CD14-positive monocyte (primary cell): Measurements from ENCODE around the gene FGFR2. TPM values are rescaled to one million over a fixed set of nuclear protein-coding genes. Genes with fewer than 3 reads are reported as not detected.

Experiments used
- DNase-seq, 3 donors: peaks; one replicate each; pipeline ENCODE4 v3.0.0-alpha.2; 2011 to 2022
- H2AFZ ChIP-seq: 2 replicates; pipeline ENCODE4 v1.6.0; 2012; ENCODE audit warnings: mild to moderate bottlenecking, low read depth, low read length, inconsistent platforms; ENCODE audit not compliant: insufficient read depth, poor library complexity, severe bottlenecking
- H3K27ac ChIP-seq, 2 donors: 1 replicate in 1 of 2; 2 replicates in 1 of 2; pipeline ENCODE4 v1.5.1; 2012 to 2013; ENCODE audit warnings: low read length in 2 of 2, control low read depth in 1 of 2, inconsistent platforms in 1 of 2, low read depth in 1 of 2, mild to moderate bottlenecking in 1 of 2
- H3K27me3 ChIP-seq, 2 donors: one replicate each; pipeline versions ENCODE4 v1.6.0 to v1.6.1; 2011 to 2013; ENCODE audit warnings: low read length in 2 of 2; ENCODE audit not compliant: control insufficient read depth in 2 of 2, insufficient read depth in 2 of 2
- H3K36me3 ChIP-seq, 2 donors: replicated peaks in 1 of 2; 1 replicate in 1 of 2; 2 replicates in 1 of 2; pipeline versions ENCODE4 v1.5.1 to v1.6.1; 2012 to 2013; ENCODE audit warnings: low read length in 2 of 2, control low read depth in 1 of 2, inconsistent platforms in 1 of 2, mild to moderate bottlenecking in 1 of 2; ENCODE audit not compliant: insufficient read depth in 2 of 2, control insufficient read depth in 1 of 2
- H3K4me1 ChIP-seq, 2 donors: 1 replicate in 1 of 2; 2 replicates in 1 of 2; pipeline versions ENCODE4 v1.5.1 to v1.6.1; 2012 to 2013; ENCODE audit warnings: low read length in 2 of 2, control low read depth in 1 of 2, inconsistent platforms in 1 of 2, mild to moderate bottlenecking in 1 of 2, moderate library complexity in 1 of 2; ENCODE audit not compliant: insufficient read depth in 2 of 2, control insufficient read depth in 1 of 2
- H3K4me2 ChIP-seq: replicated peaks from 2 replicates; pipeline ENCODE3; 2012; ENCODE audit warnings: low read length, moderate library complexity, mild to moderate bottlenecking; ENCODE audit not compliant: poor library complexity, severe bottlenecking; ENCODE audit errors: extremely low read depth
- H3K4me3 ChIP-seq, 3 experiments: fragments of 200-600 bp in 1 of 3; sonication (generic) in 1 of 3; replicated peaks in 1 of 3; 1 replicate in 2 of 3; 2 replicates in 1 of 3; pipeline ENCODE4 v1.5.1; 2011 to 2013; ENCODE audit warnings: low read length in 3 of 3, mild to moderate bottlenecking in 3 of 3, control low read depth in 2 of 3, low read depth in 2 of 3, inconsistent platforms in 1 of 3, moderate library complexity in 1 of 3
- H3K79me2 ChIP-seq: 2 replicates; pipeline ENCODE4 v1.6.0; 2012; ENCODE audit warnings: mild to moderate bottlenecking, control low read depth, inconsistent platforms, low read length, moderate library complexity; ENCODE audit not compliant: insufficient read depth
- H3K9ac ChIP-seq: 2 replicates; pipeline ENCODE4 v1.6.0; 2017; ENCODE audit warnings: low read length, mild to moderate bottlenecking; ENCODE audit not compliant: insufficient read depth, poor library complexity, severe bottlenecking
- H3K9me3 ChIP-seq, 2 donors: replicated peaks in 1 of 2; 1 replicate in 1 of 2; 2 replicates in 1 of 2; pipeline versions ENCODE4 v1.5.1 to v1.6.1; 2012 to 2013; ENCODE audit warnings: low read length in 2 of 2, control low read depth in 1 of 2; ENCODE audit not compliant: control insufficient read depth in 1 of 2, insufficient read depth in 1 of 2
- H4K20me1 ChIP-seq: 2 replicates; pipeline ENCODE4 v1.6.0; 2012; ENCODE audit warnings: mild to moderate bottlenecking, low read length, control low read depth, moderate library complexity; ENCODE audit not compliant: insufficient read depth
- H3K27ac Mint-ChIP-seq, 7 donors: one replicate each; pipeline ENCODE4 v1.8.0; 2020; ENCODE audit warnings: mild to moderate bottlenecking in 7 of 7, mixed read lengths in 7 of 7, moderate library complexity in 6 of 7, inconsistent platforms in 2 of 7
- H3K27me3 Mint-ChIP-seq, 3 donors: one replicate each; pipeline ENCODE4 v1.8.0; 2021 to 2022; ENCODE audit warnings: low read depth in 3 of 3, mild to moderate bottlenecking in 3 of 3, mixed read lengths in 3 of 3, moderate library complexity in 3 of 3, inconsistent platforms in 1 of 3
- H3K36me3 Mint-ChIP-seq, 2 donors: one replicate each; pipeline ENCODE4 v1.8.0; 2020; ENCODE audit warnings: mixed read lengths in 2 of 2, inconsistent platforms in 1 of 2, mild to moderate bottlenecking in 1 of 2
- H3K4me1 Mint-ChIP-seq: one replicate; pipeline ENCODE4 v1.8.0; 2020; ENCODE audit warnings: mild to moderate bottlenecking, mixed read lengths
- H3K4me3 Mint-ChIP-seq, 2 donors: one replicate each; pipeline ENCODE4 v1.8.0; 2020; ENCODE audit warnings: mild to moderate bottlenecking in 2 of 2, mixed read lengths in 2 of 2, moderate library complexity in 1 of 2
- H3K9me3 Mint-ChIP-seq, 7 donors: one replicate each; pipeline ENCODE4 v1.8.0; 2020 to 2022; ENCODE audit warnings: mixed read lengths in 7 of 7, mild to moderate bottlenecking in 6 of 7, moderate library complexity in 6 of 7, inconsistent platforms in 2 of 7
- CTCF ChIP-seq: fragments of 200-600 bp; IDR thresholded peaks from one replicate; pipeline ENCODE4 v1.8.0; 2022; ENCODE audit warnings: antibody characterized with exemption, mild to moderate bottlenecking
- WGBS: methylation state at CpG from one replicate; pipeline ENCODE4 v1.1.5; 2013; ENCODE audit warnings: missing lambda C conversion rate; ENCODE audit not compliant: insufficient coverage; 5-methylcytosine and 5-hydroxymethylcytosine counted together
- intact Hi-C, 2 donors: fragments of 100-400 bp; cut with micrococcal nuclease; formaldehyde crosslinking; loops; one replicate each; pipeline versions ENCODE4 v1.15.0 to v1.15.1; 2023
- polyA plus RNA-seq, 3 donors: library from polyadenylated mRNA; depleted of rRNA in 1 of 3; unstranded in 2 of 3; stranded (reverse) in 1 of 3; fragments of 300-500 nt in 2 of 3; fragments of >200 nt in 1 of 3; fragmentation: Illumina TruSeq in 2 of 3; gene quantifications; 1 replicate in 2 of 3; 2 replicates in 1 of 3; pipeline ENCODE4 v1.2.3, GENCODE V29; 2012 to 2021

Gene FGFR2
- polyA plus RNA-seq, 3 donors, result not detected

DNA sequence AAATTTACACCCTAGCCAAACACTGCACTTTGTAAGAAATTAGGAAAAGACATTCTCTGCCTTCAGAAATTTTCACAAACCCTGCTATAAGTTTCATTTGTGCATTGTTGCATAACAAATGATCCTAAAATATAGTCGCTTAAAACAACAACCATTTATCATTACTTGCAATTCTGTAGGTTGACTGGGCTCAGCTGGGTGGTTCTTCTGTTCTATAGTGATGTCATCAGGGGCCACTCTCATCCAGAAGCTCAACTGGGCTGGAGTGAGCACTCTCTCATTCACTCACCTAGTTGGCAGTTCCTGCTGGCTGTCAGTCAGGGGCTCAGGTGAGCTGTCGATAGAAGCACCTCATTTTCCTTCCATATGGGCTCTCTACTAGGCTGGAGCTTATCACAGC, 20.7 kb upstream of the FGFR2 start:
- Histone ChIP-seq H3K4me1 (no peaks in the 10 kb centered on the region), H4K20me1 (no peaks in the 10 kb centered on the region), H3K9ac (no peak overlapping the region), H3K4me3 (no peak overlapping the region), H3K36me3 (no peaks in the 10 kb centered on the region), H3K9me3 (peaks cover 0 to 10% of the 10 kb centered on the region in 2 donors), H3K79me2 (no peaks in the 10 kb centered on the region), H3K27ac (no peak overlapping the region), H2AFZ (no peak overlapping the region), H3K4me2 (no peak overlapping the region), H3K27me3 (no peaks in the 10 kb centered on the region)
- no peak for DNase-seq
- no peak overlapping the region for H3K27ac Mint-ChIP-seq
- no peaks in the 10 kb centered on the region for H3K36me3 Mint-ChIP-seq
- H3K27me3 Mint-ChIP-seq, result peaks cover 0 to 4% (median 0%) of the 10 kb centered on the region in 3 donors
- 100% methylated on average over 1 of the region's 2 CpGs for WGBS
- no peak for TF ChIP-seq CTCF
- no peaks in the 10 kb centered on the region for H3K4me1 Mint-ChIP-seq
- H3K9me3 Mint-ChIP-seq, result peaks cover 0 to 25% (median 3%) of the 10 kb centered on the region in 7 donors
- intact Hi-C loops, result no loop called here
- no peak overlapping the region for H3K4me3 Mint-ChIP-seq

DNA sequence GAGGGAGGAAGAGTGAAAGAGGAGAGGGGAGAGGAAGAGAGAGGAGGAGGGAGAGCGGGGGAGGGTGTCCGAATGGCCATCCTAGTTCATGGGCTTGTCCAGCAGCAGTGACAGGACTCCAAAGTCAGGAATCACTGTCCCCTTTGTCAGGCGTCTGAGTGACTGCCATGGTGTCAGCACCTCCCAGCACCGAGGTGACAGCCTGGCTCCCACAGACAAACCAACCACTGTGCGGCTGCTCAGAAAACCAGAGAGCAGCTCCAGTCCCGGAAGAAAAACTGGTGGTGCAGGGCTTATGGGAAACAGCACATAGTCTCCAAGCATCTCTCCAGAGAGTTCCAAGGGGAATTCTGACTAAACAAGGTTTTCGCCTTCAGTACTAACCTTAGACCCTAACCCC, 18.9 kb upstream of the FGFR2 start:
- no peaks in the 10 kb centered on the region for H3K27me3 ChIP-seq
- peaks cover 0 to 10% of the 10 kb centered on the region in 2 donors for H3K9me3 ChIP-seq
- intact Hi-C loops, result no loop called here
- no peaks in the 10 kb centered on the region for H3K79me2 ChIP-seq
- no peaks in the 10 kb centered on the region for H3K36me3 Mint-ChIP-seq
- peaks cover 0 to 5% (median 1%) of the 10 kb centered on the region in 3 donors for H3K27me3 Mint-ChIP-seq
- H3K27ac ChIP-seq, result no peak overlapping the region
- peaks cover 0 to 22% (median 3%) of the 10 kb centered on the region in 7 donors for H3K9me3 Mint-ChIP-seq
- H3K36me3 ChIP-seq, result no peaks in the 10 kb centered on the region
- H3K4me1 Mint-ChIP-seq, result no peaks in the 10 kb centered on the region
- DNase-seq, result no peak
- H3K27ac Mint-ChIP-seq, result no peak overlapping the region
- H2AFZ ChIP-seq, result no peak overlapping the region
- no peak overlapping the region for H3K4me3 ChIP-seq
- no peak overlapping the region for H3K9ac ChIP-seq
- no peak for TF ChIP-seq CTCF
- H4K20me1 ChIP-seq, result no peaks in the 10 kb centered on the region
- WGBS, result 96% methylated on average over 7 of the region's 7 CpGs
- H3K4me2 ChIP-seq, result no peak overlapping the region
- no peaks in the 10 kb centered on the region for H3K4me1 ChIP-seq
- no peak overlapping the region for H3K4me3 Mint-ChIP-seq
